GM10248 (cell line): ENCODE data around the gene MEN1.

ENCODE experiments used
- CTCF ChIA-PET: fragments of 300-600 bp; sonication (Branson Sonifier 250); formaldehyde crosslinking; extraction: SDS; loops from one replicate; lab custom pipeline; 2021; ENCODE audit warnings: antibody characterized with exemption; lab: Yijun Ruan, JAX
- POLR2A ChIA-PET: fragments of 350-650 bp; sonication (Branson Sonifier 250); formaldehyde crosslinking; extraction: SDS; loops from one replicate; lab custom pipeline; 2020; ENCODE audit warnings: antibody characterized with exemption; lab: Yijun Ruan, JAX
- DNase-seq: peaks from one replicate; pipeline ENCODE4 v3.0.0; 2012; ENCODE audit errors: extremely low spot score
- TF ChIP-seq, protein P1 (sequence below): IDR thresholded peaks from 2 replicates; pipeline ENCODE4 v1.5.1; 2012; ENCODE audit warnings: mild to moderate bottlenecking, low read depth; ENCODE audit errors: extremely low read depth, missing control alignments, control extremely low read depth

The MEN1 gene

DNA sequence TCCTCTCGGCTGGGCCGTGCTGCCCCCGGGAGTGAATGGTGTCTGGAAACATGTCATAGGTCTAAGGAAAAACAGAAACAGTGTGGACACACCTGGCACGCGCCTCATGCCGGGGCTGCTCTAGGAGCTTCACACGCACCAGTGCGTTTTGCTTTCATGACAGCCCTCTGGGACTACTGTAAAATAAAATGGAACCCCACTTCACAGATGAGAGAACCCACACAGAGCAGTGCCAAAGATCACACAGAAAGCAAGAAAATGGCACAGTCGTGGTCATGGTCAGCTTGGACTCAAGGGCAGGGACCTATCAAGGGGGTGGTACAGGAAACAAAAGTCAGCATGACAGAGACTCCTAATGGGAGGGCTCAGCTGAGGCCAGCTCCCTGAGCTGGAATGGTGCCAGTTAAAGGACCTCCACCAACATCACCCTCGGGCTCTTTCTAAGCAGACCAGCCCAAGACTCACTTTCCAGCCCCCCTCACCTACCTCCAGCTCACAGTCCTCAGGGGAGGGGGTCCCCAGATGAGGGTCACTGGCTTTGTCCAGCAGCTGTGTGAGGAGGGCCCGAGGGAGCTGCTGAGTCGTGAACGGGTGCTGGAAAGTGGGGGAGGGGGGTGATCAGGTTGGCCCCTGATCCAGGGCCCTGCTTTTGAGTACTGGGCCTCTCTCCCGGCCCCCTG lies 10.6 kb downstream of the MEN1 start:
- TF ChIP-seq, protein P1, sequence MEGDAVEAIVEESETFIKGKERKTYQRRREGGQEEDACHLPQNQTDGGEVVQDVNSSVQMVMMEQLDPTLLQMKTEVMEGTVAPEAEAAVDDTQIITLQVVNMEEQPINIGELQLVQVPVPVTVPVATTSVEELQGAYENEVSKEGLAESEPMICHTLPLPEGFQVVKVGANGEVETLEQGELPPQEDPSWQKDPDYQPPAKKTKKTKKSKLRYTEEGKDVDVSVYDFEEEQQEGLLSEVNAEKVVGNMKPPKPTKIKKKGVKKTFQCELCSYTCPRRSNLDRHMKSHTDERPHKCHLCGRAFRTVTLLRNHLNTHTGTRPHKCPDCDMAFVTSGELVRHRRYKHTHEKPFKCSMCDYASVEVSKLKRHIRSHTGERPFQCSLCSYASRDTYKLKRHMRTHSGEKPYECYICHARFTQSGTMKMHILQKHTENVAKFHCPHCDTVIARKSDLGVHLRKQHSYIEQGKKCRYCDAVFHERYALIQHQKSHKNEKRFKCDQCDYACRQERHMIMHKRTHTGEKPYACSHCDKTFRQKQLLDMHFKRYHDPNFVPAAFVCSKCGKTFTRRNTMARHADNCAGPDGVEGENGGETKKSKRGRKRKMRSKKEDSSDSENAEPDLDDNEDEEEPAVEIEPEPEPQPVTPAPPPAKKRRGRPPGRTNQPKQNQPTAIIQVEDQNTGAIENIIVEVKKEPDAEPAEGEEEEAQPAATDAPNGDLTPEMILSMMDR, result no peak
- DNase-seq, result no peak
- POLR2A ChIA-PET, result no interaction called here
- CTCF ChIA-PET, result interaction anchor here (1.5 to 8.5 kb wide), 4 partner anchors 13 to 215 kb away, joined by 4 to 49 read pairs (median 6); partner anchors contain the start of gene ARL2

- no peak for DNase-seq
- POLR2A ChIA-PET, result no interaction called here
- TF ChIP-seq, protein P1, result no peak
- CTCF ChIA-PET, result interaction anchor here (0.9 to 8.5 kb wide), 4 partner anchors 12 to 215 kb away, joined by 3 to 49 read pairs (median 4); partner anchors contain the start of gene ARL2
These were observed 11.1 kb downstream of the MEN1 start for GRCh38 chr11:64799256-64799622.

DNA sequence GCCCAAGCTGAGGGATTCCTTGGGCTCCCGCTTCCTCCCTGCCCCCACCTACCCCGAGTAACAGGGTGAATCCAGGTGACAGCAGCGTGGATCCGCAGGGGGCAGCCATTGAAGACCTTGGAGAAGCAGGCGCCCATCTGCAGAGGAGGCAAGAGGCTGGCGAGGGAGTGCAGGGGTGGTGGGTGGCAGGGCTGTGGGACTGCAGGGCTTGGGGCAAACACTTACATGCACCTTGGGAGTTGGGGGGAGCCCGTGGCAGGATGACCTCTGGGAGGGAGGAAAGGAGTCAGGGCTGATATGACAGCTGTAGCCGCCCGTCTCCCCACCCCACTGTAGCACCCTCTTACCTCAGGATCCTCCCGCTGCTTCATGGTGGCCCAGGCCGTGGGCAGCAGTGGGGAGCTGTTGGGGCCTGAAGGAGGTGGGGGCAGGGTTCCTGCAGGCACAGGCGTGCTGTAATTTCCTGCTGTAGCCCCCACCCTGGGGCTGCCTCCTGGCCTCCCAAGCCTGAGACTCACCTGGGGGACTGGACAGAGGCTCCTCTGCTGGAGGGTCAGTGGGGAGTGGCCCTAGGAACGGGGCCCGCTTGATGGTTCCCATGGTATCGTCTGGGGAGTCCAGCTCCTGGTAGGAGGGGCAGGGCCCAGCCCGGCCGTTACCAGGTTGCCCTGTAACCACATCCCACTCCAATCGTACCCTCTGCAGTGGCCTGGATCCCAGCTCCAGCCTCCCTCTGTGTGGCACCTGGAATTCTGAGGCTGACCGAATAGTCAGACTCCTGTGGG lies 13.4 kb downstream of the MEN1 start:
- ChIA-PET POLR2A (no interaction called here), CTCF (interaction anchor here (1.0 to 8.5 kb wide), 3 partner anchors 10 to 29 kb away, joined by 3 to 49 read pairs (median 4); no protein-coding TSS in a partner anchor)
- DNase-seq, result no peak
- TF ChIP-seq, protein P1, result no peak

GRCh38 chr11:64796047-64796756 lies 14.1 kb downstream of the MEN1 start:
- POLR2A ChIA-PET, result no interaction called here
- DNase-seq, result no peak
- CTCF ChIA-PET, result interaction anchor here (1.1 to 8.5 kb wide), 2 partner anchors 9 to 15 kb away, joined by 3 to 49 read pairs; no protein-coding TSS in a partner anchor
- TF ChIP-seq, protein P1, result no peak

DNA sequence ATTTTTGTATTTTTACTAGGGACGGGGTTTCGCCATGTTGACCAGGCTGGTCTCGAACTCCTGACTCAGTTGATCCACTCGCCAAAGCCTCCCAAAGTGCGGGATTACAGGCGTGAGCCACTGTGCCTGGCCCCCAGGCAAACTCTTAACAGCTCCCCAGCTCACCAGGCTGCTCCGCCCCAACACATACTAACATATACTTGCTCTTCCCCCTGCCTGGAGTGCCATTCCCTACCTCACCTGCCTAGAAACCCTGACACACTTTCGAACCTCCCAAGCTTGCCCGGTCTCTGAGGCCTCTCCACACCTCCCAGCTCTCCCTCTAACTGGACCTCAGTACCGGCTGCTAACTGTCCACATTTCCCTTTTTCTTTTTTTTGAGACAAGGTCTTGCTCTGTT lies 15.8 kb downstream of the MEN1 start:
- ChIA-PET CTCF (interaction anchor here (0.9 to 1.3 kb wide), 4 partner anchors 9 to 218 kb away, joined by 3 to 6 read pairs (median 3); no protein-coding TSS in a partner anchor), POLR2A (no interaction called here)
- no peak for DNase-seq
- TF ChIP-seq, protein P1, result no peak
